PC-3 (cell line): ENCODE results near the gene EDEM1.

ENCODE experiments used
- CTCF ChIP-seq: fragments of 300-600 bp; sonication (generic); conservative IDR thresholded peaks from 2 replicates; pipeline ENCODE4 v1.5.1; 2017; ENCODE audit warnings: antibody characterized with exemption, low read depth, mild to moderate bottlenecking, low read length
- EZH2 ChIP-seq: fragments of 300-600 bp; sonication (generic); IDR thresholded peaks from one replicate; pipeline ENCODE4 v1.6.1; 2017; ENCODE audit warnings: antibody characterized with exemption, mild to moderate bottlenecking, low read length; ENCODE audit not compliant: unreplicated experiment
- EZH2phosphoT487 ChIP-seq: fragments of 300-600 bp; sonication (generic); IDR thresholded peaks from 2 replicates; pipeline ENCODE4 v1.6.1; 2018; ENCODE audit warnings: mild to moderate bottlenecking, antibody characterized with exemption, low read length, borderline replicate concordance

- TF ChIP-seq CTCF (no peak), EZH2 (no peak), EZH2phosphoT487 (no peak)
Observed at GRCh38 chr3:5185093-5185673, 2.3 kb upstream of the EDEM1 start.
